GM19238 (cell line): ENCODE measurements around the gene ANKRD13D.
A peak's percentile ranks its signal among the peaks of the same experiment; 100 is the strongest.

Source experiments
- DNase-seq: peaks from one replicate; pipeline ENCODE4 v3.0.0; 2011; ENCODE audit warnings: low spot score; ENCODE audit not compliant: insufficient read length

ANKRD13D gene

DNA sequence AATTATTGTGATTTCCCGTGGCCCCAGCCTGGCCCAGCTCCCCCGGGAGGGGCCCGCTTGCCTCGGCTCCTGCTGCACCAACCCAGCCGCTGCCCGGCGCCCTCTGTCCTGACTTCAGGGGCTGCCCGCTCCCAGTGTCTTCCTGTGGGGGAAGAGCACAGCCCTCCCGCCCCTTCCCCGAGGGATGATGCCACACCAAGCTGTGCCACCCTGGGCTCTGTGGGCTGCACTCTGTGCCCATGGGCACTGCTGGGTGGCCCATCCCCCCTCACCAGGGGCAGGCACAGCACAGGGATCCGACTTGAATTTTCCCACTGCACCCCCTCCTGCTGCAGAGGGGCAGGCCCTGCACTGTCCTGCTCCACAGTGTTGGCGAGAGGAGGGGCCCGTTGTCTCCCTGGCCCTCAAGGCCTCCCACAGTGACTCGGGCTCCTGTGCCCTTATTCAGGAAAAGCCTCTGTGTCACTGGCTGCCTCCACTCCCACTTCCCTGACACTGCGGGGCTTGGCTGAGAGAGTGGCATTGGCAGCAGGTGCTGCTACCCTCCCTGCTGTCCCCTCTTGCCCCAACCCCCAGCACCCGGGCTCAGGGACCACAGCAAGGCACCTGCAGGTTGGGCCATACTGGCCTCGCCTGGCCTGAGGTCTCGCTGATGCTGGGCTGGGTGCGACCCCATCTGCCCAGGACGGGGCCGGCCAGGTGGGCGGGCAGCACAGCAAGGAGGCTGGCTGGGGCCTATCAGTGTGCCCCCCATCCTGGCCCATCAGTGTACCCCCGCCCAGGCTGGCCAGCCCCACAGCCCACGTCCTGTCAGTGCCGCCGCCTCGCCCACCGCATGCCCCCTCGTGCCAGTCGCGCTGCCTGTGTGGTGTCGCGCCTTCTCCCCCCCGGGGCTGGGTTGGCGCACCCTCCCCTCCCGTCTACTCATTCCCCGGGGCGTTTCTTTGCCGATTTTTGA lies 3.3 kb upstream of the ANKRD13D start:
- DNase-seq: no peak

DNA sequence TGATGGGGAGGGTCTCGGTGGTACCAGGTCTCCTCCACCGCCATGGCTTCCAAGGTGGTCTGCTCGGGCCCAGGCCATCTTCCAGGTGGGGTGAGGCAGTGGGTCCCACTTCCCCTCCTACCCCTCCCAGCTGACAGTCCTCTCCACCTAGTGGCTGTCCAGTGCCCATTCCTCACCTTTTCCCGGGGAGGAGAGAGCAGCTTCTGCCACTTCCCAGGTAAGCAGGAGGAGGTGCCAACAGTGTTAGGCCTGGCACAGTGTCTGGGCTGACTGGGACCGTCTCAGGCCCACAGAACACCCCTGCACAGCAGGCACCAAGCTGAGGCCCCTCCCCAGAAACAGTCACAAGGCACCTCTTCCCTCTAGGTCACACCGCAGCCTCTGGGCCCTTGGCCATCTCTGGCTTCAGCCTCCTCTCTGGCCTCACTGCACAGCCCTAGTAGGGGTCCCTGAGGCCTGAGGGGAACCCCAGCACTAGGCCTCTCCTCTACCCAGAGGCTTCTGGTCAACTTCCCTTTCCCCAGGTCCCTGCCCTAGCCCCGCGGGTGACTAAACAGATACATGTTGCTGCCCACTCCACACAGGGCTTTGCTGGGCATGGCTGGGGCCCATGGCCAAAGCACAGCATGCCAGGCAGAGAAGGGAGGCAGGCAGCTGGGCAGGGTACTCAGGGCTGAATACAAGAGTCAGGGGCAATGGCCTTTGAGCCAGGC lies 2.3 kb upstream of the ANKRD13D start:
- DNase-seq: no peak

DNA sequence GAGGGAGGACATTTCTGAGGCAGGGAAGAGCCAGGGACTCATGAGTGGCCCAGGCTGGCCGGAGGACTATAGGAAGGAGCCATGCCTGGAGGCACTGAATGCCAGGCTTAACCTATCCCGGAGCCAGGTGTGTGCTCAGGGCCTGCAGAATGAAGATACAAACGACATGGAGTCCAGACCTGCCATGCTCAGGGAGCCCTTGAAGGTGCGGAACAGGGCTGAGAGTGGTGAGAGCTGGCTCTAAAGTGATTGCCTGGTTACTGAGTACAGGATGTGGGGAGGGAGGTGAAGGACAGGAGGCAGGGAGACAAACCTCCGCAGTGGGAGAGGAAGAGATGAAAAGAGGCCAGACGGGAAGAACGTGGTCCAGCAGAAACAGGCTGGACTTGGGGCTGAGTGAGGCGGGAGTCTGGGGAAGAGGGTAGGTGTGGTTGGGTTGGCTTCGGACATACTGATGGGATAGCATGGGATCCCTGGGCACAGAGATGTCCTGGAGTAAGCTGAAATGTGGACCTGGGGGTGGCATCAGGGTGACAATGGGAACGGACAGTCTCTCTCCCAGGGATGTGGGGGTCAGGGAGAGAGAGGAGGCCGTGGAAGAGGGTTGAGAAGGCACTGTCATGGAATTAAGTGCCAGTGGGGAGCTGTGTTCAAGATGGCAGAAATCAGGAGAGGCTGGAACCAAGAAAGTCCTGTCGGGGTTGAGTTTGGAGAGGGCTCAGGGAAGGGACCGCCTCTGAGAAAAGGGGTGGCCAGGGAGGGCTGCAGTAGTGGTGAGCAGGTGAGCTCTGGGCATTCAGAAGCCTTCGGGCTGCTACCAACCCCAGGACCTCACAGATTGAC lies 1.5 kb upstream of the ANKRD13D start:
- DNase-seq: no peak

DNA sequence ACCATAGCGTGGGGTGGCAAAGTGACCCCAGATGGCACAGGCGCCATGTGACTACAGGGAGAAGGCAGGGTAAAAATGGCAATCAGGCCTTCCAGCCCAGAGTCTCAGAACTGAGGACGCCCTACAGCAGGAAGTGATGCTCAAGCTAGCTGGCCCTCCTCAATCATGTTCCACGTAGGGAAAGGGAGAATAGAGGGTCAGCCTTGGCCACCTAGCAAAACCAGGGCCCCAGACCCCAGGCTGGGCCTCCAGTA lies 978 bp upstream of the ANKRD13D start:
- DNase-seq: no peak

DNA sequence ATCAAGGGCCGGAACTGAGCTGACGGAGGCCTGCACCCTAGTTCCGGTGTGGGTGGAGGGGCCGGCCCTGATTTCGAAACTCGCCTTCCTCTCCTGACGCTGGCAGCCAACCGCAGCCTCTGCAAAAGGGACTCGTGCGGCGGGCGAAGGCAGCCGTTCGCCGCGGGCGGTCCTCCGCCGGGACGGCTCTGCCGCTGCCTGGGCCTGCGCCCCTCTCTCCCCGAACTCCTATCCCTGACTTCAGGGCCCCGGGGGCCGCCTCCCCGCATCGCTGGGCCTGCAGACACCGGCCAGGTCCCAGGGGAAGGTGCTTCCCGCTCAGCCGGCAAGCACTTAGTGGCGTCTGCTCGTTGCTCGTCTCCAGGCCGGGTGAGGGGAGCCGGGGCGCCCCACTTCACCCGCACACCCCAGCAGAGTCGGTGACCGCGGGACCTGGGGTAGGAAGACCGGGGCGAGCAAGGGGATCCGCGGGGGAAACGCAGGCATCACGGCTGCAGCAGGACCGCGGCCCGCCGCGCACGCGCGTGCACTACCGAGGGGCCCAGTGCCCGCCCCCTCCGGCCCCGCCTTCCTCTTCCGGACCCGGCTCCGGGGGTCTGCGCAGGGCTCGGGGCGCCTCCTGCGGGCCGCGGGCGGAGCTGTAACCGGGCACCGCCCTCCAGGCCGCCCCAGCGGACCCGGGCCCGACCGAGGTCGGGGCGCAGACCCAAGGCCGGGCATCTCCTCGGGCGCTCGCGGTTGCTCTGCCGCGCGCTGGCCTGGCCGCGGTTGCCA lies 464 bp upstream of the ANKRD13D start:
- DNase-seq: peak; percentile 94

DNA sequence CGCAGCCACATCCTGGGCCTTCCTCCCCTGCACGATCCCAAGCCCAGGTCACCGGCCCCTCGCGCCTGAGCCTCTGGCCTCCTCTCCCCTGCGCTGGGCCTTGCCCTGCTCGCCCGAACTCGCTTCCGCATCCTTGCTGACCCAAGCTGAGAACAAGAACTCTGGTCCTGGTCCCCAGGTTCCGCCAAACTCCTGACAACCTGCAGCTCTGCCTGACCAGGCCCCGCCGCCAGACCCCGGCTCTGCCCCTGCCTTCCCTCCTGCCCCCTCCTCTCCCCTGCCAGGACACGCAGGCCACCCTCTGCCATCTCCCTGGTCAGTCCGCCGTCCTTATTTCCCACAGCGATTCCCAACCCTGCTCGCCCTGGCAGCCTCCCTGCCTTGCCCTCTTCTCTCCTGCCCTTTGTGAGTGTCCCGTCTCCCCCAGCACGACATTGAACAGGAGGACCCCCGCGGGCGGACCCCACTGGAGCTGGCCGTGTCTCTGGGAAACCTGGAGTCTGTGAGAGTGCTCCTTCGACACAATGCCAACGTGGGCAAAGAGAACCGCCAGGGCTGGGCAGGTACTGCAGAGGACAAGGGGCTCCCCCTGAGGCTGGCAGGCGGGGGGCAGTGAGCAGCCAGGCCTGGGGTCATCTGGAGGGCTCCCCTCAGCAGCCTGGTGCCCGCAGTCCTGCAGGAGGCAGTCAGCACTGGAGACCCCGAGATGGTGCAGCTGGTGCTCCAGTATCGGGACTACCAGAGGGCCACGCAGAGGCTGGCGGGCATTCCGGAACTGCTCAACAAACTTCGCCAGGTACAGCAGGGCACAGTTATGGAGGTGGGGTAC lies 762 bp downstream of the ANKRD13D start:
- no peak for DNase-seq

DNA sequence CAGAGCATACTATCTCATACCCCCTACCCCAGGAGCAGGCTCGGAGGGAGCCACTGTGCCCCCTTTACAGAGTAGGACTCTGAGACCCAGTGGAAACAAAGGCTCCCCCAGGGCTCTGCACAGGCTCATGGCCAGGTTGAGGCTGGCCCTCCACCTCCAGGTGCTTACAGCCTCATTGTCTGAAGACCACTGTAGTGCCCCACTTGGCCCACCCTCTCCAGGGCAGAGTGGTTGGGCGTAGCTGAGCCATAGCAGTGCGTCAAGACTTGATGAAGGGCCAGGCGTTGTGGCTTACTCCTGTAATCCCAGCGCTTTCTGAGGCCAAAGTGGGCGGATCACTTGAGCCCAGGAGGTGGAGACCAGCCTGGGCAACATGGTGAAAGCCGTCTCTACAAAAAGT lies 1.7 kb downstream of the ANKRD13D start:
- no peak for DNase-seq

DNA sequence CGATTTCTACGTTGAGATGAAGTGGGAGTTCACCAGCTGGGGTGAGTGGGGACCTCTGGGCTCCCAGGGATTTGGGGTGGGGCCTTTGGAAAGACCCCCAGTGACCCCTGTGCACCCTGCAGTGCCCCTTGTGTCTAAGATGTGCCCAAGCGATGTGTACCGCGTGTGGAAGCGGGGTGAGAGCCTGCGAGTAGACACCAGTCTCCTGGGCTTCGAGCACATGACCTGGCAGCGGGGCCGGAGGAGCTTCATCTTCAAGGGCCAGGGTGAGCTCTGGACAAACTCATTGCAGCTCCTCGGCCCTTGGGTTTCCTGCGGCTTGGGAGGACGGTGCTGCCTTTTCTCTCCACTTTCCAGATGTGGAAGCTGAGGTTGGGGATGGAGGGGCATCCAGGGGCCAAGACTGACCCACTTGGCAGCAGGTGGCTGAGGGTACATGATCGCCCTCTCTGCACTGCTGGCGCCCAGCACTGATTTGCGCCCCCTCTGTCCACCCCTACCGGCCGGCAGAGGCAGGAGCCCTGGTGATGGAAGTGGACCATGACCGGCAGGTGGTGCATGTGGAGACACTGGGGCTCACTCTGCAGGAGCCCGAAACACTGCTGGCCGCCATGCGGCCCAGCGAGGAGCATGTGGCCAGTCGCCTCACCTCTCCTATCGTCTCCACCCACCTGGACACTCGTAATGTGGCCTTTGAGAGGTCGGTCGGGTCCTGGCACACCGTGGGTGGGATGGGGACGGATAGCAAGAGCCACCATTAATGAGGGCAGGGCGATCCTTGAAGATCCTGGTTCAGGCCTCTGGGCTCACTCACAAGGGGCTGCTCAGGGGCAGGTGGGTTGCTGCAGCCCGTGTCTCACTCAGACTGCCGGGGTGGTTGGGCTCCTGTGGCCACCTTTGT lies 2.6 kb downstream of the ANKRD13D start:
- DNase-seq: no peak

DNA sequence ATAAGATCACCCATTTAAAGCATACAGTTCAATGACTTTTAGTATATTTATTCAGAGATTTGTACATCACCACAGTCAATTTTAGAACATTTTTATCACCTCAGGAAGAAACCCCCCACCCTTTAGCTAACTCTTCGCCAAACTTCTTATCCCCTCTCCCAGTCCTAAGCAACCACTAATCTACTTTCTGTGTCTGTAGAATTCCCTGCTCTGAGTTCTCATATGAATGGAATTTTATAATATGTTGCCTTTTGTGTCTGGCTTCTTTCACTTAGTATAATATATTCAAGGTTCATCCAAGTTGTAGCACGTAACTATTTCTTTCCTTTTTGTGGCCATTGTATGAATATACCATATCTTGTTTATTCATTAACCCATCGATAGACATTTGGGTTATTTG lies 3.6 kb downstream of the ANKRD13D start:
- DNase-seq: no peak

DNA sequence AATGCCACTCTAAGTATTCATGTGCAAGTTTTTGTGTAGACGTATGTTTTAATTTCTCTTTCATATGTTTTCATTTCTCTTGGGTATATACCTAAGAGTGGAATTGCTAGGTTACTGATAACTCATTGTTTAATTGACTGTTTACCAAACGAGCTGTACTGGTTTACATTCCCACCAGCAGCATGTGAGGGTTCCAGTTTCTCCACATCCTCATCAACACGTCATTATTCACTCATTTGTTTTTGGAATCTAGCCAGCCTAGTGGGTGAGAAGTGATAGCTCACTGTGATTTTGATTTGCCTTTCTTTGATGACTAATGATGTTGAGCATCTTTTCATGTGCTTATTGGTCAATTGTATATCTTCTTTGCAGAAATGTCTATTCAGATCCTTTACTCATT lies 4.0 kb downstream of the ANKRD13D start:
- DNase-seq: no peak

DNA sequence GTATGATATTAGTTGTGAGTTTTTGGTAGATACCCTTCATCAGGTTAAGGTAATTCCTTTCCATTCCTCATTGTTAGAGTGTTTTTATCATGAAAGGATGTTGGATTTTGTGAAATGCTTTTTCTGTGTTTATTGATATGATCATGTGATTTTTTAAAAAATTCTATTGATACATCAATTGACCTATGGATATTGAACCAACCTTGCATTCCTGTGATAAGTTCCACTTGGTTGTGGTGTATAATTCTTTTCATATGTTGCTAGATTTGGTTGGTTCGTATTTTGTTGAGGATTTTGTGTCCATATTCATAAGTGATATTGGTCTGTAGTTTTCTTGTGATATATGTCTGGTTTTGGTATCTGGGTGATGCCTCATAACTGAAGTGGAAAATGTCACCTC lies 6.7 kb downstream of the ANKRD13D start:
- DNase-seq: no peak

DNA sequence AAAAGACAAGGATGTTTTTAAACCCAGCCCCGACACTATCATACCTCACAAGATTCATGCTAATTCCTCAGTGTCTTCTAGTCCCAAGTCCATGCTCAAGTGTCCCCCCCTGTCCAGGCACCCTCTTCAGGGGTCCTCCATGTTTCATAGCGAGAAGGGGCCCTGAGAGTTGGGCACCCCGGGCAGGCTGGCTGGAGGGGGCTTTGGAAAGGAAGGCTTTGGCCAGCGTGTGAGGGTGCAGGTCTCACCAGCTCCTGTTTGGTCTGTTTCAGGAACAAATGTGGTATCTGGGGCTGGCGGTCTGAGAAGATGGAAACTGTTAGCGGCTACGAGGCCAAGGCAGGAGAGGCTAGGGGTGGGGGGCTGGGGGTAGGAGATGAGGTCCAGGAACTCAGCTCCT lies 9.7 kb downstream of the ANKRD13D start:
- no peak for DNase-seq

DNA sequence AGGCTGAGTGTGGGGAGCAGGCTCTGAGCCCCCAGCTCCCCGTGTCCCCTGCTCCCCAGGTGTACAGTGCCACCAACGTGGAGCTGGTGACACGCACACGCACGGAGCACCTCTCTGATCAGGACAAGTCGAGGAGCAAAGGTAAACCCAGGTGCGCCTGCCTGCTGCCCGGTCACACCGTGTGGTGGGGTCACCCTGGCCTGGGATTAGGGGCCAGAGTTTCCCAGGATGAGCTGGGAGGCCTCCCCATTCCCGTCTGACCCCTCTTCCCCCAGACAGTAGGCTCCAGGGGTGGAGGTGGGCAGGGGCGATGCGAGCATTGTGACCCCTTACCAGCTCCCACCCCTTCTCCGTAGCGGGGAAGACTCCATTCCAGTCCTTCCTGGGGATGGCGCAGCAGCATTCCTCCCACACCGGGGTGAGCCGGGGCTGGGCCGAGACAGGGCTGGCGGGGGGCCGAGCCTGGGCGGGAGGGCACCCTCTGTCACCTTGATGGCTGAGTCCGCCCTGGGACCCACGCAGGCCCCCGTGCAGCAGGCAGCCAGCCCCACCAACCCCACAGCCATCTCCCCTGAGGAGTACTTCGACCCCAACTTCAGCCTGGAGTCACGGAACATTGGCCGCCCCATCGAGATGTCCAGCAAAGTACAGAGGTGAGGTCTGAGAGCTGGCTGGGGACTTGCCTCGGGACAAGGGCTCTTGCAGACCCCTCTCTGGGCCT lies 10.5 kb downstream of the ANKRD13D start:
- DNase-seq: no peak

DNA sequence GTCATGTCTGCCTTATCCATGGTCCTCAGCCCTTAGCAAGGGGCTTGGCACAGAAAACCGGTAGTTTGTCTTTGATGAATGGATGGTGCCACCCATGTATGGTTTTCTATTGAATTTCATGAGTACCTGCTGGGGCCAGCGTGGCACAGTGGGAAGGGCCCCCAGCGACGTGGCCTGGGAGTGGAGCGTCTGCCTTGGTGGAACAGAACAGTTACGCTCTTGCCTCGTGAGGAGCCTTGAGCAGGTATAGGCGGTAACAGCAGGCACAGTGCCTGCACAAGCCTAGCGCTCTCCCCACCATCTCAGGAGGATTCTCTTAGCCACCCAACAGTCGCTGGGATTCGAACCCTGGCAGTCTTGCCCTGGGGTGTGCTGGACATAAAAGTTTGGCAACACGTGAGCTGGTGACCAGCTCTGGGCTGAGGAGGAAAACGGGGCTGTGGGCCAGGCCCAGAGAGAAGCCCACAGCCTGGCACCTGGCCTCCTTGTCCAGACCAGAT lies 11.2 kb downstream of the ANKRD13D start:
- DNase-seq: no peak

DNA sequence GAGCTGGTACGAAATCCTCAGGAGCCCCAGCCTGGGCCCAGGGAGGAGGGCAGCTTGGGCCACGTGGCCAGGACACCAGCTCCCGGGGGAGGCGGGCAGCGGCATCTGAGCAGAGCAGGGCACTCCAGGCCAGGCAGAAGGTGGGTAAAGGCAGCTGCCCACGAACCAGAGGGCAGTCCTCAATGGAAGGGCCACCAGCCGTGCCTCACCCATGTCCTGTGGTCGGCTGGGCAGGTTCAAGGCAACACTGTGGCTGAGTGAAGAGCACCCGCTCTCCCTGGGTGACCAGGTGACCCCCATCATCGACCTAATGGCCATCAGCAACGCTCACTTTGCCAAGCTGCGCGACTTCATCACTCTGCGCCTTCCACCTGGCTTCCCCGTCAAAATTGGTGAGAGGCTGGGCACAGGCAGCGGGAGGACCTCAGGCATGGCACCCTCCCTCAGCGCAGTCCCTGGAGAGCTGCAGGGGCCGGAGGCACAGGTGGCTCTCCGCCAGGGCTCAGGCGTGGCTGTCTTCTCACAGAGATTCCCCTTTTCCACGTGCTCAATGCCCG lies 11.7 kb downstream of the ANKRD13D start:
- DNase-seq: no peak

DNA sequence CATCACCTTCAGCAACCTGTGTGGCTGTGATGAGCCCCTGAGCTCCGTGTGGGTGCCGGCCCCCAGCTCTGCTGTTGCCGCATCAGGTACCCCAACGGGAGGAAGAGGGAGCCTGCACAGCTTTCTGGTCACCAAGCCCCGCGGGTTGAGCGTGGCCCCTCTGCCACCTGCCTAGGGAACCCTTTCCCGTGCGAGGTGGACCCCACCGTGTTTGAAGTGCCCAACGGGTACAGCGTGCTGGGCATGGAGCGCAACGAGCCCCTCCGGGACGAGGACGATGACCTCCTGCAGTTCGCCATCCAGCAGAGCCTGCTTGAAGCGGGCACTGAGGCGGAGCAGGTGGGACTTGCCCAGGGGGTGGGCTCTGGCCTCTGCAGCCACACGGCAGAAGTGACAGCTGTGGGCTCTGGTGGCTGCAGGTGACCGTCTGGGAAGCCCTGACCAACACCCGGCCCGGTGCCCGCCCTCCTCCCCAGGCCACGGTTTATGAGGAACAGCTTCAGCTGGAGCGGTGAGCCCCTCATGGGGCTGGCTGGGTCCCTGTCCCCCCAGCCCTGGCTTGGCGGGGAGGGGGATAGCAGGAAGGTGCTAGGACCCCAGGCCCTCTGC lies 12.3 kb downstream of the ANKRD13D start:
- no peak for DNase-seq

DNA sequence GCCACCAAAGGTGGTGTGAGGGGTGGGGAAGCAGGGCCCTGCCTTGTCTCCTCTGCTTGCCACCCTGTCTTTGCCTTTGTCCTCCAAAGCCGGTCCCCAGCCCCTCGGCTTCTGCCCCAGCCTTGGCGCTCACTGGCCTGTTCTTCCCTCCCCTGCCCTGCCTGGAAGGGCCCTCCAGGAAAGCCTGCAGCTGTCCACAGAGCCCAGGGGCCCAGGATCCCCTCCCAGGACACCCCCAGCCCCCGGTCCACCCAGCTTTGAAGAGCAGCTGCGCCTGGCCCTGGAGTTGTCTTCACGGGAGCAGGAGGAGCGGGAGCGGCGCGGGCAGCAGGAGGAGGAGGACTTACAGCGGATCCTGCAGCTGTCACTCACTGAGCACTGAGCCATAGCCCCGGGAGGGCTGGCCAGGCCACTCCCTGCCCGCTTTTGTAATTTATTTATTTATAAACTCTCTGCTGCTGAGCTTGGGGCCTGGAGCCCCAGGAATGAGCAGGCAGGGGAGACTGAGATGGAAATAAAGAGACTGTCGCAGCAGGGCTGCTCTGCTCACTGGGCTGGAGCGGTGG lies 12.9 kb downstream of the ANKRD13D start:
- no peak for DNase-seq
